Activated CD4-positive, alpha-beta T cell treated with anti-CD3 and anti-CD28 coated beads, Interleukin-2, amount 50 U/mL, for 24 hours (primary cell): ENCODE data around the gene SYT8.

Experiments
- DNase-seq, 2 donors: peaks; one replicate each; pipeline ENCODE4 v3.0.0-alpha.2; 2020; ENCODE audit warnings: low read depth in 1 of 2, low spot score in 1 of 2

The SYT8 gene

DNA sequence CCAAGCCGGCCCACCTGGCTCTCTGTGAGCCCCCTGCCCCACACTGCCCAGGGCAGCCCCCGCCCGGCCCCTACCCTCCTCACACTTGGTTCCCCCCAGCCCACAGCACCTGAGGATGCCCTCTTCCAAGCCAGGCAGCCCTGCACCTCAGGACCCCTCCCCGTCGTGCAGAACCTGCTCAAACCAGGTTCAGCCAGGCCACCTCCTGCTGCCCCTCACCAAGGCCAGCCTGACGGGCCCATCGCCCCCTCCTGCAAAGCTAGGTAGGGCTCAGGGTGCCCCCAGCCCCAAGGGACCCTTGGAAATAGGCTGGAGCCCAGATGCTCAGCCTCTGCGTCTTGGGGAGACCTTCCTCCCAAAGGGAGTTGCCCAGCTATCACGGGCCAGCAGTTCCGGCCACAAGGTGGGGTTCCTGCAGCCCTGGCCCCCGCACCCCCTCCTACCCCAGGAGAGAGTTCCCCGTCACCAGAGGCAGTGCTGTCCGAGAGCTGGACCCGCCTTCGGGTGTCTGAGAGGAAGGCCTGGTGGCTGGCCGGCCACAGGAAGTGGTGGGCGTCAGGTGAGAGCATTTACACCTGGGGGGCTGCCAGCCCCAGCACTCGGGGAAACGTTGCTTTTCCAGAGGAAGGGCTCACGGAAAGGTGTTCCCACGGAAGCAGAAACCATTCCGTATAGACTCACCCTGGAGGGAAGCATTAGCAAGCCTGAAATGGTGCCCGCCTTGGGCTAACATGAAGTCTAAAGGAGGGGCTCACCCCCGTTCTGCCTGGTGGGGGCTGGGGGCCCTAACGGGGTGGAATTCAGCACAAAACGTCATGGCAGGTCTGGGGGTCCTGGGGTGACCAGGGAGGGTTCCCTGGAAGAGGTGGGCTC lies 3.2 kb upstream of the SYT8 start:
- no peak for DNase-seq

DNA sequence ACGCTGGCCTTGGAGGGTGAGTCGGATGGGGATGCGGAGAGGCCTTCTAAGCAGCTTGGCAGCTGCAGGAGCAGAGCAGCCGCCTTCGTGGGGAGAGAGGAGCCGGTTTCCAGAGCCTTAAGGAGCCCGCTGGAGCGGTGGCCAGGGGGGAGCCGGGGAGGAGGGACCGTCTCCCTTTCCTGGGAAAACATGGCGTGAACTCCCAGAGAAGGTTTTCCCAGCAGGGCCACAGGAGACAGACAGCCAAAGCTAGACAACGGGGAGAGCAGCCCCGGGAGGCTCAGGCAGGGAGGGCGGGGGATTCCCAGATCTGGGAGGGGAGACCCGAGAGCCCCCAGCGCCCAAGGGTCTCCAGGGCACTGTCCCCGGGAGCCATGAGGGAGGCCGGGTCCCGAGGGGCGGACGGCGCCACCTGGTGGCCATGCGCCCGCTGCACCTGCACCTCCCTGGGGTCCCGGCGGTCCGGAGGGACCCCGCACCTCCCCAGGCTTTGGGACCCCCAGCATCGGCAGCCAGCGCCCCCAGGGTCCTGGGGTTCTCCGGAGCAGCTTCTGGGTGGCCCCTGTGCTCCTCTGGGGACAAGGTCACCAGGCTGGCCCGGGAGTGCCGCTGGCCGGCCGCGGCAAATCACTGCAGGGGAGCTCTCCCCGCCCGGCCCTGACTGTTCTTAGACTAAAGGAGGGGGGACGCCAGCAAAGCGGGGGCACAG lies 2.4 kb upstream of the SYT8 start:
- DNase-seq, result peak; percentile 30 to 63

DNA sequence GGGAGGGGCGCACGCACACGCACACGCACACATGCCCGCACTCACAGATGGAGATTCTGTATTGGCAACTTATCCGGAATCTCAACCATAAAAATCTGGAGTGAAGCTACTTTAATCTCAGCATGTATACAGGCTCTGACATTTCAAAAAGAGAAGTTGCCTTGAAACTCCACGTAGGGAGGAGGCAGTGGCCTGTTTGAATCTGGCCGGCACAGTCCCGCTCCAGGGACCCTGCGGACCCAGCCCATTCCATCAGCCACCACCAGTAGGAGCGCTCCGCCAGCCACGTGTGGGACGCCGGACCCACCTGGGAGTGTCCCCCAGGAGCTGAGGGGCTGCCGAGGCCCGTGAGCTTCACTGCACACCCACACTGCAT lies 1.9 kb upstream of the SYT8 start:
- DNase-seq, result no peak

DNA sequence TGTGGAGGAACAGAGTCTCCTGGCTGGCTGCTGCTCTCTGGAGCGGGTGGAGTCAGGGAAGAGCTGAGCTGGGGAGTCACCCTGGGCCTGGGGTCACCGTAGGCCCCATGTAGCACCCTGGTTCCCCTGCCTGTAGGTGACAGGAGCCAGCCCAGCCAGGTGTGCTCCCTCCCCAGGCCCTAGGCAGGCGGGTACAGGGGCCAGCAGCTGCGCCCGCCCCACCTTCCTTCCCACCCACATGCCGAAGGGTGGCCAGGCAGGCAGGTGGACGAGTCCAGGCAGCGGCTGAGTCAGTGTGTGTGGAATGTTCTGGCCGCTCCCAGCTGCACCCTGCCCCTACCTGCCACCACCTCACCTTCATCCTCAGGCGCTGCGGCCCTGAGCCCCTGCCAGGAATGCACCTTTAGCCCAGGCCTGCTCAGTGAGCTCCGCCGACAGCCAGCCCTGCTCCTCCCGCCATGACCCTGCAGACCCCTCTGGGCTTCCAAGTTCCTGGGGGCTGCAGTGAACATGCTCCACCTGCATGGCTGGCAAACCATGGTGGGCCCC lies 654 bp upstream of the SYT8 start:
- DNase-seq, result no peak

DNA sequence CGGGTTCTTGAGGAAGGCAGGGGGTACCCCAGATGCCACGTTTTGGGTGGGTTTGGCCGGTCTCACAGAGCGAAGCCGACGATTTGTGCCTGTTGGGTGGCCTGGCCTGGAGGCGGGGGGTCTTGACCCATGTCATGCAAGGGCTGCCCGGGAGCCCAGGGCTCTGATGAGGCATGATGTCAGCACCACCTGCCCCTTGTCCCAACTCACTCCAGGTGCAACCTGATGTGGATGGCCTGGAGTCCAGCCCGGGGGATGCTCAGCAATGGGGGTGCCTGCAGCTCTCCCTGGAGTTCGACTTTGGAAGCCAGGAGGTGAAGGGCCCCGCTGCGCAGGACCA lies 851 bp downstream of the SYT8 start:
- DNase-seq, result no peak

DNA sequence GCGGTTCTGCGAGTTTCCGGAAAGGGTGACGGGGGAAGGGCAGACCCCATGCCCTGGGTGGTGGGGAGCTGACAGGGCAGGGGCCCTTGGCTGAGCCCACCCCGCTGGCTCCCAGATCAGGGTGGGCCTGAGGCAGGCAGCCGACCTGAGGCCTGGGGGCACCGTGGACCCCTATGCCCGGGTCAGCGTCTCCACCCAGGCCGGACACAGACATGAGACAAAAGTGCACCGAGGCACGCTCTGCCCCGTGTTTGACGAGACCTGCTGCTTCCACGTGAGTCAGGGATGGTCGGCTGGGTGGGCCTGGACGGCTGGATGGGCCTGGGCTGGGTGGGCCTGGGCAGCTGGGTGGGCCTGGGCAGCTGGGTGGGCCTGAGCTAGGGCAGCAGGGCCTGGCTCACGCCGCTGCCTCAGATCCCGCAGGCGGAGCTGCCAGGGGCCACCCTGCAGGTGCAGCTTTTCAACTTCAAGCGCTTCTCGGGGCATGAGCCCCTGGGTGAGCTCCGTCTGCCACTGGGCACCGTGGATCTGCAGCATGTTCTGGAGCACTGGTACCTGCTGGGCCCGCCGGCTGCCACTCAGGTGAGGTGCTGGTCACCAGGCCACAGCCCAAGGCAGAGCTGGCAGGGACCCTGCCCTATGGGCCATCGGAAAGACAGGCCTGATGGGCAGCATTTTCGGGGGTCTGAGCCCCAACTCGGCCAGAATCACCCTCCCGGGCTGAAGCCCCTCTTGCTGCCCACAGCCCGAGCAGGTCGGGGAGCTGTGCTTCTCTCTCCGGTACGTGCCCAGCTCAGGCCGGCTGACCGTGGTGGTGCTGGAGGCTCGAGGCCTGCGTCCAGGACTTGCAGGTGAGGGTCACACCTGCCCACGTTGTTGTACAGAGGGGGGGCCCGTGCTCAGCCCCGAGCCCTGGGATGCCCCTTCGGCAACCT lies 1.5 kb downstream of the SYT8 start:
- DNase-seq, result no peak

DNA sequence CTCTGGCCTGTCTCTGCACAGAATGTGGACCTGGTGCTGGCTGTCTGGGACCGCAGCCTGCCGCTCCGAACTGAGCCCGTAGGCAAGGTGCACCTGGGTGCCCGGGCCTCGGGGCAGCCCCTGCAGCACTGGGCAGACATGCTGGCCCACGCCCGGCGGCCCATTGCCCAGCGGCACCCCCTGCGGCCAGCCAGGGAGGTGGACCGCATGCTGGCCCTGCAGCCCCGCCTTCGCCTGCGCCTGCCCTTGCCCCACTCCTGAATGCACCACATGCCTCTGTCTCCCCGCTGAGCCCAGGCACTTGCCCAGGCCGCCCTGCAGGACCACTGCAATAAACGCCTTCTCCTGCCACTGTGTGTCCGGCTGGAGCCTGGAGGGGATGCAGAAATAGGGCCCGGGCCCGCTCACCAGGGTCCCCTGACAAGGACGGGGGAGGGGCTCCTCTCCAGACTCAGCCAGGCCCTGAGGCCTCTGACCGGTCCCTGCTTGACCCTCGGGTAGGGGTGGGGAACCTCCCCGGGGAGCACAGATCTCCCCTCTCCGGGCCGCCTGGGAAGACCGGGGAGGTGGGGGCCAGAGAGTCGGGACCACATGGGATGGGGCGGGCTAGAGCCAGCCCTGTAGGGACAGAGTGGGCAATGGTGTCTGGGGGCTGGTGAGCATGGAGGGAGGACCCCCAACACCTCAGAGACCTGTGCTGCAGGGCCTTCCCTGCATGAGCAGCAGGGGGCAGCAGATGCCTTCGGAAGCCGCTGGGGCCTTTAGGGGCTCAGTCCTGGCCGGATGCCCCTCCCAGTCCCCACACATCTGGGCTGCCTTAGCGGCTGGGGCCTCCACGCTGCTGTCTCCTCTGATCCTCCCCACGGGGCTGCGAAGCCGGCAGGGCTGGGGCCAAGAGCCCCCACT lies 2.6 kb downstream of the SYT8 start:
- peak; percentile 57 to 61 for DNase-seq

DNA sequence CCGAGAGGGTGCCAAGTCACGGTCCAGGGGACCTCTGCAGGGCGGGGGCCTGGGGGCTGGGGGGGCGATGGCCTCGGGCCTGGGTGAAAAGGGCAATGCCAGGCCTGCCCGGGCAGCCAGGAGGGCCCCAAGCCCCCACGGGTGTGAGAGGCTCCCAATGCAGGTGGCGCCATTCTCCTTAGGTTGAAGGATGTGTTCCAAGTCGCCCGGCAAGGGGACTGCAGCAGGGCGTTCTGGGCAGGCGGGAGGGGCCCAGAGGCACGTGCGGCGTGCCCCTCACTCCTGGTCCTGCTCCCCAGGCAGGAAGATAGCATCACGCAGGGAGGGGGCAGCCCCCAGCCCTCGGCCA lies 3.3 kb downstream of the SYT8 start:
- no peak for DNase-seq

DNA sequence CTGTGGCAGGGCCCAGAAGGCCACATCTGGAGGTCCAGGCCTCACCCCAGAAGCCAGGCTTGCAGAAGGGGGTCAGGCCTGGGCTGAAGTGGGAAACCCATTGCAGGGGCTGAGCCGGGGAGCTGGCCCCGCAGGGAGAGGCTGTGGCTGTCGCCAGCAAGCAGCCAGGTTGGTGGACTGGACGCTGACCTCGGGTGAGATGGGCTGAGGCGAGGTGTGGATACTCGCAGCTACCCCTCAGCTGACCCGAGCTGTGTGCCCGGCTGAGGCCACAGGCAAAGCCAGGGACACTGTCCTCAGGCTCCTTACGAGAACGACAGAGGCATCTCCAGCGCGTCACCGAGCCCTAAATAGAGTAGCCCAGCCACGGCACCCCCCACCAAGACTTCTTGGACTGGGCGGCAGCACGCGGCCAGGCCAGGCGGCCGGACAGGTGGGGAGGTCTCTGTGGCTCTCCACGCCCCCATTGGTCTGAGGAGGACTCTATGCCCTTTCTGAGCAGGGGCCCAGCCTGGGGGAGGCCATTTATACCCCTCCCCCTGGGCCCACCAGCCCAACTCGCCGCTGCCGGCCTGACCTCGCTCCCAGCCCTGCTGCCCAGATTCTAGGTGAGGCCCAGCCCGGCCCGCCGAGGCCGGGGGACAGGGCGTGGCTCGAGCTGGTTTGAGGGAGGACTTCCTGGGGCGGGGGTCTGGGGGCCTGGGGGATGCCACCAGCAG lies 3.8 kb downstream of the SYT8 start, which contains the start of gene TNNI2:
TSS of gene TNNI2 (plus strand) at position 556 of the 719 bp plus-strand sequence. CDS start 716 bp downstream, outside the sequence.
- no peak for DNase-seq

DNA sequence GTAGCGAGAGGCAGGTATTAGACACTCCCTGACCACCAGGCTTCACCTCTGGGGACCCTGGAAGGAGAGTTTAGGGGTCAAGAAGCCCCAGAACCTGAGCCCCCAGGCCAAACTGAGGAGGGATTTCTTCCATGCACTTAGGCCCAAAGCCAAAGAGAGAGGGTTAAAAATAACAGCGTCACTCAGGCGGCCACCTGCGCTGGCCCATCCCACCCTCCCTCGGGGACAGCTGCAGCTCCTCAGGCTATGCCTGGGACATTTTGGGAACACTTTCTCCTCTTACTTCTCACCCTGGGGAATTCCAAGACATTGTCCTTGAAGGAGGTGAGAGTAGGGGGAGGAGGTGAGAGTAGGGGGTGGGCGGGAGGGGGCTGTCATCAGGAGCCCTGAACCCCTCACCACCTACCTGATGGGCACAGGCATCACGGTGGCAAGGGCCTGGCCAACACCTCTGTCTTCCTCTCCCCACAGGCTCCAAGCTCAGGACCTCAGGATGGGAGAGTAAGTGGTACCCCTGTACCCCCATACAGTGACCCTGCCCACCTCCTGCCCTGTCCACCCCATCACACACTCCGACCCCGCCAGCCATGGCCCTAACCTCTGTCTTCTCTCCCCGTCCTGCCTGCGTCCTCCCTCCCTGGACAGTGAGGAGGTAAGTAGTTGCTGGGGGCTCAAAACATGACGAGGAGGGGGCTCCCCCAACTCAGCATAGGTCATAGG lies 4.6 kb downstream of the SYT8 start:
- DNase-seq, result no peak

DNA sequence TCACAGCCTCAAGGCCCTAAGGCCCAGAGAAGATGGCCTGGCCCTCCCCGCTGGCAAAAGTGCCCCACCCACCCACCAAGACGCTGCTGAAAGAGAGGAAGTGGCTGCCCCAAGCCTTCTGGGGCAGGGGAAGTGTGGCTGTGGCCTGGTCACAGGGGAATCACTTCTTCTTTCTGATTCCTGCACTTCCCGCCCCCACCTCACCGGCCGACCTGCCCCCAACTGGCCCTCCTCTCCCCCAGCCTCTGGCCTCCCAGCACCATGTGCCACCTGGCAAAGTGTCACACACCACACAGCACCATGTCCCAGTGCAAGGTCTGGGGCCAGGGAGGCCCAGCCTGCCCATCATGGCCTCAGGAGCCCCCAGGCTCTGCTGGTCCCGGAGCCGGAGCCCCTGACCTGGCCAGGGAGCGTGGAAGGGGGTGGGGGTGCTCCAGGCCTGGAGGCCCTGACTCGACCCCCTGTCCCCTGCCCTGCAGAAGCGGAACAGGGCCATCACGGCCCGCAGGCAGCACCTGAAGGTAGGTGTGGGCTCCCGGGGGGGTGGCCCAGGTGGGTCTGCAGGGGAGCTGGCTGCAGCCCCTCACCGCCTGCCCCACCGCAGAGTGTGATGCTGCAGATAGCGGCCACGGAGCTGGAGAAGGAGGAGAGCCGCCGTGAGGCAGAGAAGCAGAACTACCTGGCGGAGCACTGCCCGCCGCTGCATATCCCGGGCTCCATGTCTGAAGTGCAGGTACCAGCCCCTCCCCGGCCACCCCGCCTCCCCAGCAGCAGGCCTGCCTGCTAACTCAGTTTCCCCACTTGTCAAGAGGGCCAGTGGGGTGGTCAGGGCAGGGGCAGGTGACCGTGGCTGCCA lies 5.4 kb downstream of the SYT8 start:
- DNase-seq, result no peak

DNA sequence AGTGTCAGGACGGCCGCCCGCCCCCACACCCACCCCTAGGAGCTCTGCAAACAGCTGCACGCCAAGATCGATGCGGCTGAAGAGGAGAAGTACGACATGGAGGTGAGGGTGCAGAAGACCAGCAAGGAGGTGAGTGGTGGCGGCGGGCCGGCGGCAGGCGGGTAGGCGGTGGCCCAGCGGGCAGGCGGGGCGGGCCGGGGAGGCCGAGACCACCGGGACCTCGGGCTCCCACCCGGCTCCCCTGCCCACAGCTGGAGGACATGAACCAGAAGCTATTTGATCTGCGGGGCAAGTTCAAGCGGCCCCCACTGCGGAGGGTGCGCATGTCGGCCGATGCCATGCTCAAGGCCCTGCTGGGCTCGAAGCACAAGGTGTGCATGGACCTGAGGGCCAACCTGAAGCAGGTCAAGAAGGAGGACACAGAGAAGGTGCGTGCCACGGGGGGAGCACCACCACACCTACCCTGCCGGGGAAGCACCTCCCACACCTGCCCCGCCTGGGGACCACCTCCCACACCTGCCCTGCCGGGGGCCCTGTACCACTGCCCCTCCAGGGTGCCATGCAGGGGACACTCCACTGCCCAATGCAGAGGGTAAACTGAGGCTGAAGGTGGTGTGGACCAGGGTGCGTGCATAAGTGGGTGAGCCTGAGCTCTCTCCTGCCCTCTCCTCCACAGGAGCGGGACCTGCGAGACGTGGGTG lies 6.1 kb downstream of the SYT8 start:
- DNase-seq, result no peak

DNA sequence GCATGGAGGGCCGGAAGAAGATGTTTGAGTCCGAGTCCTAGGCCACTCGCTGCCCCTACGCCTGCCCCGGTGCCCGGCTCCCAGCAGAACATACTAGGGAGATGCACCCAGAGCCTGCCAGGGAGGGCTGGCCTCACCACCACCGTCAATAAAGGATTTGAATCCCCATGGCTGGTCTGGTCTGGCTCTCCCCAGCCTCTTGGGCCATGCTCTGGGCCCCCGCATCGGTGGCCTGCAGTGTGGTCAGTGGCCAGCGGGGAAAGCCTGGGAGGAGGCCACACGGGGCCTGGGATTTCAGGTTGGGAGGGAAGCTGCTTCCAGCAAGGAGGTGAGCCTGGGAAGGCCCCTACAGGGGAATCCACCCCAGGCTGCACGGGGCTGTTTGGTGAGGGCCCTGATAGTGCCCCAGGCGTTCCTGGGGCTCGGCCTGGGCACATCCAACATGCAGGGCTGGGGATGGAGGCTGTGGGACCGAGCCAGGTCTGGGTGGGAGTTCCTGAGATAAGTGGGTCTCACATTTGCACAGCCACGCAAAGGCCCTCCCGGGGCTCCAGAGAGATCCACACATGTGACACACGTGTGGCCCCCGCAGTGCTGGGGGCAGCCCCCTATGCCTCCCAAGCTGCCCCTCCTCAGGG lies 6.8 kb downstream of the SYT8 start:
- DNase-seq, result no peak

DNA sequence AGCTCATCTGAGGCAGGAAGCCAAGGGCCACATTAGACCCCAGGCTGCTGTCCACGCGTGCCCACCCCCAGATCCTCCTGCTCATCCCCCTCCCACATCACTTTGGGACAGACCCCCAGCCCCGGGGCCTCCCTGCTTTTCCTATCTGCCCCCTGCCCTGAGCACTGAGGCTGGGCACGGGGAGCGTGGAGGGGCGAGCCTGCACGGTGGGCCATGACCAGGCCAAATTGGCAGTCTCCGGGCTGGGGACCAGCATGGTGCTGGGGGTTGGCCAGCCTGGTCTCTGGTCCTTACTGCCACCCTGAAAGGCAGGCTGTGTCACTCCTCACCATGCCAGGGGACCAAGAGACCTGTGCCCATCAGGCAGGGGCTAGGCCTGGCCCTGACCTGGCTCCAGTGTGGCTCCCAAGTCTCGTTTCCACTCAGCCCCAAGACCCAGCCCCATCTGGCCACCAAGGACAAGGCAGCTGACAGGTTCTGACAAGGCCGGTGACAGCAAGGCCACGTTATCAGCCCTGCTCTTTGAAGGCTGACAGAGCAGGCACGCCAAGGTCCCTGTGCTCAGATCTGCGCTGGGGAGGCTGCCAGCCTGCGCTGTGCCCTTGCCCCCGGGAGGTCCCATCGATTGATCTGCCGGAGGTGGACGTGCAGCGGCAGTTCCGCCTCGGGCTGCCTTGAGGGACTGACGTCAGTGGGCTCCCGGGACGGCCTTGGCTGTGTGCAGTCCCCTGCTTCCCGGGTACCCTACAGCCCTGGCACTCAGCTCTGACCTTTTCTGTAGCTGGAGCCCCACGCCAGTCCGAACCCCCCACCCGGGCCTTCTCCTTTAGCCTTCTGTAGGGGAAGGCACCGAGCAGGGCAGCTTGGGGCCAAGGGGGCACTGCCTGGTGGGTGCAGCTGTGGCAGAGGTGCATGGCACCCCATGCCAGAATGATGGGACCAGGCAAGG lies 7.6 kb downstream of the SYT8 start:
- DNase-seq, result no peak

DNA sequence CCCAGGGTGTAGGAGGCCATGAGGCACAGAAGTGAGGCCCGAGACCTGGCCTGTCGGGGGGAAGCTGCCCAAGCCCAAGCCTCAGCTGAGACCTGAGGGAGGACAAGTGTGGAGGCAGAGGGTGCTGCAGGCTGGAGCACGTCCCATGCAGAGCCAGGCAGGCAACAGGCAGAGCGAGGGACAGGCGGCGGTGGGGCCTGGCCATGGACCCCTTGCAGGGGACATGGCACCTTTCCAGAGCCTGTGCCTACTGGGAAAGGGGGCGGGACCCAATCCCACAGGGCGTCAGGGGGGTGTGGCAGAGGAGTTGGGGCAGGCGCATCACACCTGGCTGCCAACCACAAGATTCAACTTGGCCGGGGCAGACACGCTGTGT lies 8.3 kb downstream of the SYT8 start:
- DNase-seq, result no peak

DNA sequence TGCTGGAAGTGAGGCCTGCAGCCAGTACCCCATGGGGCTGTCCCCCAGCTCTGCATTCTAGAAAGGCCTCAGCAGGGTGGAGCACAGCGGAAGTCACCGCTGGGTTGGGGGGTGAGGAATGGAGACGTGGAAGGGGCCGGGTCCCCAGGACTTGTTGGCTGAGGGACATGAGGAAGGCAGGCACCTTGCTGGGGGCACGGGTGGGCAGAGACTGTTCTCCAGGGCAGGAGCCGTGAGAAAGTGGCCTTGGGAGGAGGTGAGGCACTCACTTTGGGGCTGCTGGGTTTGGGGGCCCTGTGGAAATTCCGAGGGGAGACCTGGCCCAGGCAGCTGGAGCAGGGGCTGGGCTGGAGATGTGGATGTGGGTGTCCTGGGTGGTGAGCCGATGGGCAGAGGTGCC lies 9.0 kb downstream of the SYT8 start:
- DNase-seq, result no peak
